Suprapubic skin (tissue), 4 donors: Measurements from ENCODE around the gene HOXC4.

Experiments used
- CTCF ChIP-seq, 2 donors: fragments of 200-600 bp in 1 of 2; fragments of 450-650 bp in 1 of 2; sonication (generic) in 1 of 2; IDR thresholded peaks; one replicate each; pipeline ENCODE4 v1.5.1; 2016 to 2019; ENCODE audit warnings: antibody characterized with exemption in 2 of 2, mild to moderate bottlenecking in 1 of 2, moderate library complexity in 1 of 2
- EP300 ChIP-seq: sonication (generic); formaldehyde crosslinking; IDR thresholded peaks from one replicate; pipeline ENCODE4 v1.6.1; 2017; ENCODE audit warnings: antibody characterized with exemption
- POLR2A ChIP-seq, 2 donors: fragments of 450-650 bp; IDR thresholded peaks; one replicate each; pipeline ENCODE4 v1.6.1; 2017; ENCODE audit warnings: antibody characterized with exemption in 2 of 2, mild to moderate bottlenecking in 2 of 2, moderate library complexity in 2 of 2
- POLR2AphosphoS5 ChIP-seq, 3 donors: sonication (generic); formaldehyde crosslinking; IDR thresholded peaks; one replicate each; pipeline ENCODE4 v1.6.1; 2017; ENCODE audit warnings: antibody characterized with exemption in 3 of 3

GRCh38 chr12:54010972-54011664, 42.5 kb upstream of the HOXC4 start:
- TF ChIP-seq CTCF (IDR thresholded peaks at IDR 0.05) (no peak), EP300 (no peak), POLR2A (IDR thresholded peaks at IDR 0.05) (no peak), POLR2AphosphoS5 (IDR thresholded peaks at IDR 0.05) (no peak)
